ENCODE measurements around the gene MYLK3. TPM values are rescaled to one million over a fixed set of nuclear protein-coding genes. Genes with fewer than 3 reads are reported as not detected.
A peak's percentile ranks its signal among the peaks of the same experiment; 100 is the strongest.
"Not testable (repeated sequence)": the region's sequence is repeated elsewhere in the genome, so short reads cannot be mapped to it uniquely, and the experiment has no call there.

MYLK3 gene
- total RNA-seq, 1 donor from 2014 or later = 0.33 TPM

DNA sequence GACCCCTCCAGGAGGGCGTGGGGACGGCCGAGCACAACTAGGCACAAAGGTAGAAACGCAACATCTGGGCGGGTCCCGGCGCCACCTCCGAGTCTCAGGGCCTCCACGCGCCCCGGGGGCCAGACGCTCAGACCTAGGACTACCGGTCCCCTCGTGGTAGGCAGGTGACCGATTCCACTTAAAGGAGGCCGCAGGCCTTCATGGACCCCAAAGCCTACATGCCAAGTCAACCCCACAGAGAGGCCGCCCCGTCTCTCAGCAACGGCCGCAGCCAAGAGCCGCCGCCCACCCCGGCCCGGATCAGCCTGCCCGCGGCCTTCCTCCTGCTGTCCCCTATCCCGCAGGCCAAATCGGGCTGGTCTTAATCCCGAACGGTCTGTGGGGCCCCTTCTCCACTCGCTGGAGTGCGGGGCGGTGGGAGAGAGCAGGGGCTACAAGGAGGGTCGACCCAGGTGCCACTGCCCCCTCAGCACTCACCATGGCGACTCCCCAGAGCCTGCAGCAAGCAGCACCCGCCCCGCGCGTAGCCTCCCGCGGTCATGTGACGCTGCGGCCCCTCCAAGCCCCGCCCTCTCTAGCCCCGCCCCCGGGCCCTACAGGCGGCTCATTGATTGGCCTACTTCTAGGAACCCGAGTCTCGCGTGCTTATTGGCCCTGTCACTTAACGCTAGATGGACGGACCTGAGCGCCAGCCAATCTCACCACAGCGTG, 59.3 kb downstream of the MYLK3 start, which contains the start of gene VPS35:
TSS of gene VPS35 (minus strand) at position 525 of the 711 bp plus-strand sequence. CDS start at position 480, 45 bp downstream.
- H3K27me3 Mint-ChIP-seq (ENCODE audit: low read depth) = no peaks in the 10 kb centered on the region

DNA sequence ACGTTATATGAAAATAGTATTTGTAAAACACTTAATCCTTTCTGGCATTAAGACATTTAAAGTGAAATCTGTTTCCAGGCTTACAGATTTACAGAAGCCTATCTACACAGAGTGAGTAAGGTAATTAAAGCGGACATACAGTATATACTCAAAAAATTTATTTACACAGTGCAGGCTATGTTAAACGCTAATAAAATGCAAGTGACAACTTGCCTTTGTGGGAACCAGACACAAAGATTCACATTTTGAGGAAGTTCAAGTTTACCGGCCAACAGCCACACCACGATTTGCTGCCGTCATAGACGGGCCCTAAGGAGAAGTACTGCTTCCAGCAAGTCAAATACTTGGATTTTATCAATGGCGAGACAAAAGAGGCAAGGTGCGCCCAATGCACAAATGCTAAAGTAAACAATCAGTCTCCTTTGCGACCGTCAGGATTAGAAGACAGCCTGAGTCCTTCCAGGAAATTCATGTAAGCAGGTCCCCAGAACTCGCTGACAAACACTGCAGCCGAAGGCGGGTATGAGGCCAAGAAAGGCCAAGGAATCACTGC, 60.0 kb downstream of the MYLK3 start:
- Mint-ChIP-seq H3K4me3 (no peak overlapping the region), H3K27ac (ENCODE audit: unreplicated experiment) (peak overlapping the region; percentile 93), H3K36me3 (ENCODE audit: low read depth) (peaks cover 4% of the 10 kb centered on the region), H3K4me1 (peaks cover 42% of the 10 kb centered on the region), H3K9me3 (no peaks in the 10 kb centered on the region), H3K27me3 (ENCODE audit: low read depth) (no peaks in the 10 kb centered on the region)
- no peak for DNase-seq (ENCODE audit: low read depth, low spot score)
- TF ChIP-seq, protein P1, sequence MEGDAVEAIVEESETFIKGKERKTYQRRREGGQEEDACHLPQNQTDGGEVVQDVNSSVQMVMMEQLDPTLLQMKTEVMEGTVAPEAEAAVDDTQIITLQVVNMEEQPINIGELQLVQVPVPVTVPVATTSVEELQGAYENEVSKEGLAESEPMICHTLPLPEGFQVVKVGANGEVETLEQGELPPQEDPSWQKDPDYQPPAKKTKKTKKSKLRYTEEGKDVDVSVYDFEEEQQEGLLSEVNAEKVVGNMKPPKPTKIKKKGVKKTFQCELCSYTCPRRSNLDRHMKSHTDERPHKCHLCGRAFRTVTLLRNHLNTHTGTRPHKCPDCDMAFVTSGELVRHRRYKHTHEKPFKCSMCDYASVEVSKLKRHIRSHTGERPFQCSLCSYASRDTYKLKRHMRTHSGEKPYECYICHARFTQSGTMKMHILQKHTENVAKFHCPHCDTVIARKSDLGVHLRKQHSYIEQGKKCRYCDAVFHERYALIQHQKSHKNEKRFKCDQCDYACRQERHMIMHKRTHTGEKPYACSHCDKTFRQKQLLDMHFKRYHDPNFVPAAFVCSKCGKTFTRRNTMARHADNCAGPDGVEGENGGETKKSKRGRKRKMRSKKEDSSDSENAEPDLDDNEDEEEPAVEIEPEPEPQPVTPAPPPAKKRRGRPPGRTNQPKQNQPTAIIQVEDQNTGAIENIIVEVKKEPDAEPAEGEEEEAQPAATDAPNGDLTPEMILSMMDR (conservative IDR thresholded peaks at IDR 0.05) = no peak

More for the DNA sequence above, 59.3 kb downstream of the MYLK3 start, which contains the start of gene VPS35:
- TF ChIP-seq, protein P1 (conservative IDR thresholded peaks at IDR 0.05) = peak; percentile 53
- H3K27ac Mint-ChIP-seq (ENCODE audit: unreplicated experiment) = peak within 1 kb of the TSS; percentile 93
- H3K4me3 Mint-ChIP-seq = no peak within 1 kb of the TSS
- H3K9me3 Mint-ChIP-seq = no peaks in the 10 kb centered on the region
- H3K36me3 Mint-ChIP-seq (ENCODE audit: low read depth) = peaks cover 4% of the 10 kb centered on the region
- peaks cover 42% of the 10 kb centered on the region for H3K4me1 Mint-ChIP-seq
- peak; percentile 99 for DNase-seq (ENCODE audit: low read depth, low spot score)

DNA sequence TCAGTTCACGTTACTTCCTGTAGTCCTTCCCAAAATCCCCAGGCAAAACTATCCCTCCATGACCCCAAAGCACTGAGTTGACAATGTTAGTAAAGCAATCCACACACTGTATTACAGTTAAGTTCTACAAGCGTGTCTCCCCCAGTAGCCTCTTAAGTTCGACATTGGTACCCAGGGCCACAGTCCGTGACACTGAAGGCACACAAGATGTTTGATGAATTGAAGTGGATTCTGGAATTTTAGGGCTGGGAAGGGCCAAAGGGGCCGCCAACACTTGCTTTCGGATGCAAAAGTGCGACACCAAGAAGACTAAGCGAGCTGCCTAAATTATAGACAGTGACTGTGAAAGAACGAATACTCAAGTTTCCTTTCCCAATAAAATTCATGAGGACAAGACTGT, 60.7 kb downstream of the MYLK3 start:
- no peak overlapping the region for H3K27ac Mint-ChIP-seq (ENCODE audit: unreplicated experiment)
- H3K27me3 Mint-ChIP-seq (ENCODE audit: low read depth) = no peaks in the 10 kb centered on the region
- peaks cover 42% of the 10 kb centered on the region for H3K4me1 Mint-ChIP-seq
- no peaks in the 10 kb centered on the region for H3K9me3 Mint-ChIP-seq
- no peak for DNase-seq (ENCODE audit: low read depth, low spot score)
- TF ChIP-seq, protein P1 (conservative IDR thresholded peaks at IDR 0.05) = no peak
- no peak overlapping the region for H3K4me3 Mint-ChIP-seq
- peaks cover 3% of the 10 kb centered on the region for H3K36me3 Mint-ChIP-seq (ENCODE audit: low read depth)

DNA sequence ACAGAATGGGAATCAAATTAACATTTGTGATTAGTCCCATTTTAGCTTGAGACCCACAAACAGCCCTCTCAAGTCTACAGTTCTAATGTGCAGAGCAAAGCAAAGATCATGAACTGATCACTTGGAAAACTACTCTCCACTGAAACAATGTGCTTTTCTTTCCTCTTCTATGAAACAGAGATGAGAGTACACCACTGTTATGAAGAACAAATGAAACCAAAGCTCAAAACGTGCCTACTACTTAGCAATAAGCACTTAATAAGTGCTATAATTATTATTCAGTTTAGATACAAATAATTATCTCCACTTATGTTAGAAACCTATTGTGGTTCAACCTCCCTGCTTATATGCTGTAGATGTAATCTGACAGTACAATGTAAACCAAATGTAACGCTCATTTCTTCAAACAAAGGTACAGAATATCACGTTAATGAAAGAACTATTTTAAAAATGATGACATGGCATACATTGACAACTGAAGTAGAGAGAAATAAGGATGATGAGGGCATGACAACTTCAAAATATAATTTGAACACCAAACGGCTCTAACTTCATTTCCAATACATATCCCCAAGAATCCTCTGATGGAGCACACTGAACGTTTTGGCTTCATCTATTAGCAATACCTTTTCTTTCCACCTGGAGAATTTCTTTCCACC, 61.2 kb downstream of the MYLK3 start:
- TF ChIP-seq, protein P1 (conservative IDR thresholded peaks at IDR 0.05) = no peak
- H3K27ac Mint-ChIP-seq (ENCODE audit: unreplicated experiment) = no peak overlapping the region
- H3K36me3 Mint-ChIP-seq (ENCODE audit: low read depth) = no peaks in the 10 kb centered on the region
- H3K27me3 Mint-ChIP-seq (ENCODE audit: low read depth) = no peaks in the 10 kb centered on the region
- no peaks in the 10 kb centered on the region for H3K9me3 Mint-ChIP-seq
- DNase-seq (ENCODE audit: low read depth, low spot score) = no peak
- no peak overlapping the region for H3K4me3 Mint-ChIP-seq
- peaks cover 37% of the 10 kb centered on the region for H3K4me1 Mint-ChIP-seq

DNA sequence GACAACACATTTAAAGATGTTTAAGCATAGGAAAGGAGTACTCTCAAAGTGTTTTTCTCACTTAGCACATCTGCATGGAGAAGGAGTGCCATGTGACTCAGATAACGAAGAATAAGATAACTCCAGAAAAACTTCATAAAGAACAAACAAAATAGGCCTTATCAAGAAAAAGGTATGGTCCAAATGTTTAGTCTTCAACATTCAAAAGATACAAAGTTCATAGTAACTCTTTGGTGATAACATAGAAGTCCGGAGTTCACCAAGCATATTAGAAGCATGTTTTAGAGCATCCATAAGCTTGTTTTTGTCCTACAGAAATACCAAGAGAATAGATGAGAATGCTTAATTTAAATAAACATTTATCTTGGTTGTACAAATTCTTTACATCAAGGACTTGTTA, 66.3 kb downstream of the MYLK3 start:
- H3K36me3 Mint-ChIP-seq (ENCODE audit: low read depth); H3K27ac Mint-ChIP-seq (ENCODE audit: unreplicated experiment); H3K4me1 Mint-ChIP-seq; DNase-seq (ENCODE audit: low read depth, low spot score); H3K9me3 Mint-ChIP-seq; H3K4me3 Mint-ChIP-seq; H3K27me3 Mint-ChIP-seq (ENCODE audit: low read depth): not testable (repeated sequence)

DNA sequence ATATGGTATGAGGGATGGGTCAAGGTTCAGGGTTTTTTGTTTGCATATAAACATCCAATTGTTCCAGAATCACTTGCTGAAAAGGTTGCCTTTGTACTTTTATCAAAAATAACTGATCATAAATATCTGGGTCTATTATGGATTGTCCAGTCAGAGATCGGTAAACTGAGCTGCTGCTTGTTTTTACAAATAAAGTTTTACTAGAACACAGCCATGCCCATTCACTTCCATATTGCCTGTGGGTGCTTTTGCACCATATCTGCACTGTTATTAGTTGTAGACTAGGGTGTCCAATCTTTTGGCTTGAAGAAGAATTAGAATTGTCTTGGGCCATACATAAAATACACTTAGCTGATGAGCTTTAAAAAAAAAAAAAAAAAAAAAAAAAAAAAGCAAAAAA, 70.2 kb downstream of the MYLK3 start:
- peaks cover 13% of the 10 kb centered on the region for H3K36me3 Mint-ChIP-seq (ENCODE audit: low read depth)
- not testable (repeated sequence) for H3K9me3 Mint-ChIP-seq; DNase-seq (ENCODE audit: low read depth, low spot score); H3K27ac Mint-ChIP-seq (ENCODE audit: unreplicated experiment); H3K4me3 Mint-ChIP-seq; H3K4me1 Mint-ChIP-seq; H3K27me3 Mint-ChIP-seq (ENCODE audit: low read depth)
